Kidney (tissue), 14 donors: ENCODE data around the gene C12orf76. TPM values are rescaled to one million over a fixed set of nuclear protein-coding genes. Genes with fewer than 3 reads are reported as not detected.
"Not testable (repeated sequence)": the region's sequence is repeated elsewhere in the genome, so short reads cannot be mapped to it uniquely, and the experiment has no call there.

ENCODE experiments used
- DNase-seq, 5 donors: peaks; one replicate each; pipeline ENCODE4 v3.0.0-alpha.2; 2013 to 2020
- FAIRE-seq: peaks from 2 replicates; lab custom pipeline; 2012; peaks lifted over from hg19 to GRCh38; lab: Jason Lieb, UNC
- H3K27ac ChIP-seq, 2 donors: one replicate each; pipeline ENCODE4 v1.7.0; 2013; ENCODE audit warnings: low read depth in 2 of 2, low read length in 2 of 2, inconsistent platforms in 1 of 2
- H3K27me3 ChIP-seq: one replicate; pipeline ENCODE4 v1.7.1; 2013; ENCODE audit warnings: low read length, inconsistent platforms; ENCODE audit not compliant: control insufficient read depth, insufficient read depth
- H3K36me3 ChIP-seq, 3 donors: one replicate each; pipeline versions ENCODE4 v1.7.0 to v1.7.1; 2013; ENCODE audit warnings: low read length in 3 of 3, control low read depth in 1 of 3, inconsistent platforms in 1 of 3; ENCODE audit not compliant: insufficient read depth in 3 of 3, control insufficient read depth in 2 of 3
- H3K4me1 ChIP-seq, 3 donors: one replicate each; pipeline versions ENCODE4 v1.7.0 to v1.7.1; 2013; ENCODE audit warnings: low read length in 3 of 3, inconsistent platforms in 1 of 3, low read depth in 1 of 3; ENCODE audit not compliant: control insufficient read depth in 2 of 3, insufficient read depth in 2 of 3
- H3K4me3 ChIP-seq, 3 donors: one replicate each; pipeline versions ENCODE4 v1.7.0 to v1.8.1; 2013; ENCODE audit warnings: low read length in 3 of 3, control low read depth in 1 of 3, inconsistent platforms in 1 of 3
- H3K9ac ChIP-seq, 3 donors: one replicate each; pipeline versions ENCODE4 v1.7.0 to v1.7.1; 2013; ENCODE audit warnings: low read length in 3 of 3, control low read depth in 1 of 3, inconsistent platforms in 1 of 3
- H3K9me3 ChIP-seq, 3 donors: one replicate each; pipeline versions ENCODE4 v1.7.0 to v1.7.1; 2013; ENCODE audit warnings: low read length in 3 of 3, control low read depth in 1 of 3, inconsistent platforms in 1 of 3; ENCODE audit not compliant: control insufficient read depth in 2 of 3, insufficient read depth in 1 of 3
- CTCF ChIP-seq: IDR thresholded peaks from 3 replicates; pipeline ENCODE4 v1.5.1; 2012; ENCODE audit warnings: mild to moderate bottlenecking, moderate library complexity, borderline replicate concordance; ENCODE audit not compliant: insufficient read depth; ENCODE audit errors: extremely low read depth
- intact Hi-C: fragments of 100-400 bp; cut with DNase I; formaldehyde crosslinking; loops from one replicate; pipeline ENCODE4 v1.11.1; 2022
- polyA plus RNA-seq: library from polyadenylated mRNA; stranded (reverse); fragments of 350-450 nt; fragmentation: Illumina TruSeq; extraction: RNeasy Lipid Tissue Mini Kit (QIAGEN cat#74804); gene quantifications from one replicate; pipeline ENCODE4 v1.2.3, GENCODE V29; 2014; ENCODE audit warnings: low read depth, low replicate concordance; ENCODE audit not compliant: insufficient read depth
- total RNA-seq: library from RNA; stranded (reverse); fragmentation: NEBNext Ultra II Directional; extraction: Animal tissue kit (Norgen Biotek cat#: 25700); gene quantifications from one replicate; pipeline ENCODE4 v1.2.1, GENCODE V29; 2021
- donor health status: control.
- donor health status: control.
- donor health status: control.
- donor health status: control.
- donor health status: control.
- donor health status: DM: yes; HTN: yes; CAD: no.
- donor health status: Normal renal cell carcinoma (clear cell type).

The C12orf76 gene
- total and polyA plus RNA-seq, 2 donors from 2014 or later: 14.6 to 15.8 TPM

DNA sequence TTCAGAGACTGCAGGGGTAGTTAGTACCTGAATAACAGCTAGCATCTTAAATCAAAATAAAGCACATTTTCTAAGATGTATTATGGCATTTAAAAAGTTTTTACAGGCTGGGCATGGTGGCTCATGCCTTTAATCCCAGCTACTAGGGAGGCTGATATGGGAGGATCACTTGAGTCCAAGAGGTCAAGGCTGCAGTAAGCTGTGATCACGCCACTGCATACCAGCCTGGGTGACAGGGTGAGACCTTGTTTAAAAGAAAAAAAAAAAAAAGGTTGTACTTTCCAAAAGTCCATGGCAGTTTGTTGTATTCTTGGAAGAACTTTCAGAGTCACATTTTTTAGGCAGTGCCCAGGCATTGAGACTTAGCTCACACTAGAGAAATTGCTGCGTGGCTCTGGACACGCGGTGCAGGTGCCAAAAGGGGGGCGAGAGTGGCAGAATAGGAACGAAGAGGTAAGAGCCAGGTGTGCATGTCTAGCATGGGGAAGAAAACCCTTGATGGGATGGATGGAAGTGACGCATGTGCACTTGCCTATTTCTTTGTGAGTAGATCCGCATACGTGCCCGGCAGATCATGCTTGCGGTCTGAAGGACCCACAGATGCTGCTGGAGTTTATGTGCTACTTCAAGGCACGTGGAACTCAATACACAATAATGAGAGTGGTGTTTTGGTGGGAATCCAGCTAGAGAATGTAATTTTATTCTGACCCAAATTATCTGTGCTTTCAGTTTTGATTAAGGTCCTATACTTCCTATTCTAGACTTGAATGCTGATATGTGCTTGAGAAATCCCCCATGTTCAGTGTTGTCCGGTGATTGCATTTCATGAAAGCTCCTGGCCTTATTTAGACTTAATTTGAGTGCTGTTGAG is 37.2 kb downstream of the C12orf76 start:
- FAIRE-seq: no peak
- H3K9ac ChIP-seq: no peak overlapping the region
- peaks cover 0 to 7% (median 0%) of the 10 kb centered on the region in 3 donors for H3K4me1 ChIP-seq
- no peak overlapping the region for H3K4me3 ChIP-seq
- H3K27ac ChIP-seq: peak overlapping the region; percentile 23 to 71
- H3K27me3 ChIP-seq: no peaks in the 10 kb centered on the region
- no peaks in the 10 kb centered on the region for H3K9me3 ChIP-seq
- no peak for TF ChIP-seq CTCF
- intact Hi-C loops: no loop called here
- DNase-seq: no peak
- peaks cover 2 to 11% (median 4%) of the 10 kb centered on the region in 3 donors for H3K36me3 ChIP-seq

DNA sequence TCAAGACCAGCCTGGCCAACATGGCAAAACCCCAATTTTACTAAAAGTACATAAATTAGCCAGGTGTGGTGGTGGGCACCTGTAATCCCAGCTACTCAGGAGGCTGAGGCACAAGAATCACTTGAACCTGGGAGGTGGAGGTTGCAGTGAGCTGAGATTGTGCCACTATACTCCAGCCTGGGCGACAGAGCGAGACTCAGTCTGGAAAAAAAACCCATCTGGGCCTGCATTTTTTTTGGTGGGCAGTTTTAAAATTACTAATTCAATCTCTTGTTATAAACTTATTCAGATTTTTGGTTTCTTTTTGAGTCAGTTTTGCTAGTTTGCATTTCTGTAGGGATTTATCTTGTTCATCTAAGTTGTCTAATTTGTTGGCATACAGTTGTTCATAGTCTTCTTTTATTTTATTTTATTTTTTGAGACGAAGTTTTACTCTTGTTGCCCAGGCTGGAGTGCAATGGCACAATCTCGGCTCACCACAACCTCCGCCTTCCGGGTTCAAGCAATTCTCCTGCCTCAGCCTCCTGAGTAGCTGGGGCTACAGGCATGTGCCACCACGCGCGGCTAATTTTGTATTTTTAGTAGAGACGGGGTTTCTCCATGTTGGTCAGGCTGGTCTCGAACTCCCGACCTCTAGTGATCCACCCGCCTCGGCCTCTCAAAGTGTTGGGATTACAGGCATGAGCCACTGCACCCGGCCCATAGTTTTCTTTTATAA is 39.5 kb downstream of the C12orf76 start:
- DNase-seq, H3K9ac ChIP-seq, intact Hi-C loops, H3K27ac ChIP-seq, H3K4me1 ChIP-seq, FAIRE-seq, H3K4me3 ChIP-seq, H3K36me3 ChIP-seq, H3K27me3 ChIP-seq, H3K9me3 ChIP-seq: not testable (repeated sequence)

DNA sequence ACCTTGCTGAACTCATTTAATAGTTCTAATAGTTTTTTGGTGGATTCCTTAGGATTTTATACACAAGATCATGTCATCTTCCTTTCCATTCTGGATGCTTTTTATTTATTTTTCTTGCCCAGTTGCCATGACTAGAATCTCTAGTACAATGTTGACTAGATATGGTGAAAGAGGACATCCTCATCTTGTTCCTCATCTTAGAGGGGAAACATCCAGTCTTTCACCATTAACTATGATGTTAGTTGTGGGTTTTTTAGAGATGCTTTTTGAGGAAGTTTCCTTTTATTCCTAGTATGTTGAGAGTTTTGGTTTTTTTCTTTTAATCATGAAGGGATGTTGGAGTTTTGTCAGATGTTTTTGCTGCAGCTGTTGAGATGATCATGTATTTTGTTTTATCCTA is 40.4 kb downstream of the C12orf76 start:
- Histone ChIP-seq H3K27ac (no peak overlapping the region), H3K4me1 (peaks cover 0 to 7% (median 5%) of the 10 kb centered on the region in 3 donors), H3K36me3 (peaks cover 0 to 4% (median 0%) of the 10 kb centered on the region in 3 donors), H3K4me3 (no peak overlapping the region), H3K9ac (no peak overlapping the region), H3K9me3 (no peaks in the 10 kb centered on the region), H3K27me3 (no peaks in the 10 kb centered on the region)
- intact Hi-C loops: no loop called here
- no peak for FAIRE-seq
- TF ChIP-seq CTCF: no peak
- no peak for DNase-seq

DNA sequence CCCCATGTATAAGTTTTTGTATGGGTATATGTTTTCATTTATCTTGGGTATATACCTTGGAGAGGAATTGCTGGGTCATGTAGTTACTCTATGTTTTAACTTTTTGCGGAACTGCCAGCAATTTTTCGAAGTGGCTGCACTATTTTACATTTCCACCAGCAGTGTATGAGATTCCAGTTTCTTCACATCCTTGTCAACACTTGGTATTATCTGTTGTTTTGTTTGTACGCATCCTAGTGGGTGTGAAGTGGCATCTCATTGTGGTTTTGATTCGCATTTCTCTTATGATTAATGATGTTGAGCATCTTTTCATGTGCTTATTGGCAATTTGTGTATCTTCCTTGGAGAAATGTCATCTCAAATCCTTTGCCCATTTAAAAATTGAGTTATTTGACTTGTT is 42.2 kb downstream of the C12orf76 start:
- intact Hi-C loops: no loop called here
- Histone ChIP-seq H3K27me3 (no peaks in the 10 kb centered on the region), H3K36me3 (no peaks in the 10 kb centered on the region), H3K4me3 (no peak overlapping the region), H3K9me3 (no peaks in the 10 kb centered on the region), H3K4me1 (peaks cover 0 to 5% (median under 1%) of the 10 kb centered on the region in 3 donors), H3K9ac (no peak overlapping the region), H3K27ac (no peak overlapping the region)
- FAIRE-seq (no peak), DNase-seq (no peak)
- TF ChIP-seq CTCF: no peak
